Measurements from ENCODE around the gene CNTFR.

The CNTFR gene

DNA sequence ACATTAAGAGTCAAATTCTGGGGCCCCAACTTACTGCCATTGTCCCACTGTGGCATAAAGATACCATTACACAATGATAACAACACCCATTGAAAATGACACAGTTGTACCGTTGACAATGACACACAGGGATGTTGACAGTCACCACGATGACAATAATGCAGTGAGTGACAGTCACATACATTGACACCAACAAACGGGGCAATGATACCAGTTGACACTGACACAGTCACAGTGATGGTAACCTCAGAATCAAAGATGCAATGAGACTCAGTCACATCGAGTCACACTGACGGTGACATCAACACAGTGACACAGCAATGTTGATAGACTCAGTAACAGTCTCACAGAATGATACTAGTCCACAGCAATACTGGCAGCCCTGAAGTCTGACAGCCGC, 16.9 kb downstream of the CNTFR start:
- no peak for DNase-seq (ENCODE audit: extremely low read depth, low read depth)
- TF ChIP-seq, protein P1, sequence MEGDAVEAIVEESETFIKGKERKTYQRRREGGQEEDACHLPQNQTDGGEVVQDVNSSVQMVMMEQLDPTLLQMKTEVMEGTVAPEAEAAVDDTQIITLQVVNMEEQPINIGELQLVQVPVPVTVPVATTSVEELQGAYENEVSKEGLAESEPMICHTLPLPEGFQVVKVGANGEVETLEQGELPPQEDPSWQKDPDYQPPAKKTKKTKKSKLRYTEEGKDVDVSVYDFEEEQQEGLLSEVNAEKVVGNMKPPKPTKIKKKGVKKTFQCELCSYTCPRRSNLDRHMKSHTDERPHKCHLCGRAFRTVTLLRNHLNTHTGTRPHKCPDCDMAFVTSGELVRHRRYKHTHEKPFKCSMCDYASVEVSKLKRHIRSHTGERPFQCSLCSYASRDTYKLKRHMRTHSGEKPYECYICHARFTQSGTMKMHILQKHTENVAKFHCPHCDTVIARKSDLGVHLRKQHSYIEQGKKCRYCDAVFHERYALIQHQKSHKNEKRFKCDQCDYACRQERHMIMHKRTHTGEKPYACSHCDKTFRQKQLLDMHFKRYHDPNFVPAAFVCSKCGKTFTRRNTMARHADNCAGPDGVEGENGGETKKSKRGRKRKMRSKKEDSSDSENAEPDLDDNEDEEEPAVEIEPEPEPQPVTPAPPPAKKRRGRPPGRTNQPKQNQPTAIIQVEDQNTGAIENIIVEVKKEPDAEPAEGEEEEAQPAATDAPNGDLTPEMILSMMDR (IDR thresholded peaks at IDR 0.05; ENCODE audit: low read depth, low read length): no peak

DNA sequence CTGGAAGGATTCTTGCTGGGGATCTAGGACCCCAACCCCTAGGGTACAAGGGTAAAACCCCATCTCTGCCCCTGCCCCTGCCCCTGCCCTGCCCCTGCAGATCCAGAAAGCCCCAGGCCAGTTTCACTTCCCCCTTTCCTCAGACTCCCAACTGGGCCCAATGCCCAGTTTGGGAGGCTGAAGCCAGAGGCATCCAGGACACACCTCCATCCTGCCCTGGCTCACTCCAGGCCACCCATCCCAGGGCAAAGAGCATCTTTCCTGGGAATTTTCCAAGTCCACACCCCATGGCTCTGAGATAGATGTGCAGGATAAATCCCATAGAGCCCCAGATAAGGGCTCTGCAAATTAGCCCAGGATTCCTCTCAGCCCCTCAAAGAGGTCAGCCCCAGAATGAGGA, 17.4 kb downstream of the CNTFR start:
- DNase-seq (ENCODE audit: extremely low read depth, low read depth): no peak
- TF ChIP-seq, protein P1 (IDR thresholded peaks at IDR 0.05; ENCODE audit: low read depth, low read length): no peak

DNA sequence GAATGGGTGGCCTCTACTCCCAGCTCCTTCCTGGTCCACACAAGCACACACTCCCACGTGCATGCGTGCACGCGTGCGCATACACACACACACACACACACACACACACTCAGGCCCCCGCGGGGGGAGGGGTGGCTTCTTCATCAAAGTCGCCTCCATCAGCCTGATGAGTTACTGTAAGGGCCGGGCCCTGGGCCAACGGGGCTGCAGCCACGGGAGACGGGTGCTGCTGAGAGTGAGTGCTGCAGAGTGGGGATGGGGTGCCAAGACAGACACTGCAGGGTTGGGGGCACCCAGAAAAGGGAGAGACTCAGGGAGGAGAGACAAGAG, 18.1 kb downstream of the CNTFR start:
- DNase-seq (ENCODE audit: extremely low read depth, low read depth): no peak
- TF ChIP-seq, protein P1 (IDR thresholded peaks at IDR 0.05; ENCODE audit: low read depth, low read length): no peak

DNA sequence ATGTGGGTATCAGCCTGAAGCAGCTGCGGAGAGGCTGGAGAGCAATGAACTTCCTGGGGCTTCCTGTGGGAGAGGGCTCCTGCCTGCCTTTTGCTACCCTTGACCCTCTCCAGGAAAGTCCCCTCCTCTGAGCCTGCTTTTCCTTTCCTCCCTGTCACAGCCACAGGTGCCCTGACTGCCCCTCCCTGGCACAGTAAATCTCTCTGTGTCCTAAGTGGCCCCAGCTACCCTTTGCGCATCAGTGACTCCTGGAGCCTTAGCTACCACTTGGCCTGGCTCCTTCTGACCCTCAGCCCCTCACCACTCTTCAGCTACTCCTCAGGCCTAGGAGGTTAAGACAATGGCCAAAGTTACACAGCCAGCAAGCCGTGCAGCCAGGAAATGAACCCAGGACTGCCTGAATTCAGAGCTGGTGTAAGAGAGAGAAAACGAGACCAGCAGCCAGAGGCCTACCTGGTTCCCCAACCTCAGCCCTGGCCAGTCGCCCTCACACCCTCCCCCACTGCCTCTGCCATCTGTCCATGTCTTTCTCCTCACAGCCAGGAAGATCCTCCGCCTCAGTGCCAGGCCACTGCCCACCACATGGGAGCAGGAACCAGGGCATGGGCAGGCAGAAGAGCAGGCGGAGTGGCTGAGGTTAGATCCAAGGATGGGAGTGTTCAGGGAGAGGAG, 18.6 kb downstream of the CNTFR start:
- TF ChIP-seq, protein P1 (IDR thresholded peaks at IDR 0.05; ENCODE audit: low read depth, low read length): no peak
- DNase-seq (ENCODE audit: extremely low read depth, low read depth): no peak

DNA sequence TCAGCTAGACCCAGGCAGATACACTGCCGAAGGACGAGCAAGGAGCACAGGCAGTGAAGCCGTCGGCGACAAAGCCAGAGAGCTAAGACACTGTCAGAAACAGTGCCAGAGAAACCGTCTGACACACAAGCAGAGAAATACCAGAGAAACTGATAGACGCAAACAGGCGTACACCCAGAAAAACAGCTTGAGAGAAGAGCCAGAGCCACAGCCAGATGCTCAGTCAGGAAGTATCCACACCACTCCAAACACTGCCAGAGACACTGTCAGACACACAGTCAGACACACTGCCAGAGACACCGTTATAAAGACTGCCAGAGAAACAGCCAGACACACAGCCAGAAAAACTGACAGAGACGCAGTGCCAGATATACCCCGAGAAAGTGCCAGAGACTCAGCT, 19.1 kb downstream of the CNTFR start:
- no peak for DNase-seq (ENCODE audit: extremely low read depth, low read depth)
- TF ChIP-seq, protein P1 (IDR thresholded peaks at IDR 0.05; ENCODE audit: low read depth, low read length): no peak

DNA sequence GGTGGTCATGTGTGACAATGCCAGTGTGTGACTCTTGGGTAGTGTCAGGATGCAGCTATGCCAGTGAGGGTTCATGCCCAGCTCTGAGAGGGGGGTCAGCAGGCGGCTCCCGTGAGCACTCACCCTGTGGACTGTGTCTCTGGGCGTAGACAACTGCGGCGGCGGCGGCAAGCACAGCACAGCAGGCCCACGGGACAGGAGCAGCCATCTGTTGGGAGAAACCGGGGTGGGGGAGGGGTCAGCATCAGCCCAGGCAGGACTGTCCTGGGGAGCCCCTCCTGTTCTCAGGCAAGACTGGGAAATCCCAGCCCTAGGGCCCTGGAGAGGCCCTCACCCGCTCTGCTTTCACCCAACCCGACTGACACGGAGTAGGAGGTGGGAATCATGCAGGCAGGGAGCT, 20.8 kb downstream of the CNTFR start:
- DNase-seq (ENCODE audit: extremely low read depth, low read depth): no peak
- TF ChIP-seq, protein P1 (IDR thresholded peaks at IDR 0.05; ENCODE audit: low read depth, low read length): no peak

DNA sequence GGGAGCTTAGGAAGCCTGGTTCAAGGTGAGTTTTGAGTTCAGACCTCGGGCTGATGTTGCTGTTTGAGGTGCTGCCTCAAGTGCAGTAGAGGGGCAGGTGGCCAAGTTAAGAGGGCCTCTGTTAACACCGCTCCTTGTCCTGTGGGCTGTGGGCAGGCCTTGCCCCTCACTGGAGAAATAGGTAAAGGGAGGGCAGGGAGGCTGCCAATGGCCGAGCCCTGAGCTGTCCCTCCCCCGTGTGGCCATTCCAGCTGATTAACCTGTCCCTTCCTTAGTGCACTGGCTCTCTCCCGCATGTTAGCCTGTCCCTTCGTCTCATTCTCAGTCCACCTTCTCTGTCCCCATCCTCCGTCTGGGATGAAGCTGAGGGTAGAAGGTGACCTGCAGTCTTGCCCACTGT, 21.4 kb downstream of the CNTFR start:
- TF ChIP-seq, protein P1 (IDR thresholded peaks at IDR 0.05; ENCODE audit: low read depth, low read length): no peak
- no peak for DNase-seq (ENCODE audit: extremely low read depth, low read depth)
